Gastrocnemius medialis (tissue), 4 donors: ENCODE data around the gene MTOR. TPM values are rescaled to one million over a fixed set of nuclear protein-coding genes. Genes with fewer than 3 reads are reported as not detected.

Source experiments
- ATAC-seq, 2 donors: fragments of 150-250 bp; one replicate each; pipeline ENCODE4 v1.9.1; 2016
- DNase-seq, 2 donors: peaks; one replicate each; pipeline ENCODE4 v3.0.0-alpha.2; 2019
- H3K27ac ChIP-seq, 4 donors: fragments of 200-600 bp; sonication (generic); 1 replicate in 1 of 4; 2 replicates in 3 of 4; pipeline ENCODE4 v1.5.1; 2016 to 2018; ENCODE audit warnings: mild to moderate bottlenecking in 2 of 4, moderate library complexity in 1 of 4
- H3K27me3 ChIP-seq, 3 donors: fragments of 200-600 bp; sonication (generic) in 2 of 3; 1 replicate in 1 of 3; 2 replicates in 2 of 3; pipeline versions ENCODE4 v1.5.1 to v1.6.0; 2016 to 2019; ENCODE audit warnings: mild to moderate bottlenecking in 1 of 3, moderate library complexity in 1 of 3
- H3K36me3 ChIP-seq, 2 donors: fragments of 200-600 bp; sonication (generic) in 1 of 2; one replicate each; pipeline ENCODE4 v1.5.1; 2017 to 2018
- H3K4me1 ChIP-seq, 2 donors: fragments of 200-600 bp; sonication (generic) in 1 of 2; one replicate each; pipeline ENCODE4 v1.5.1; 2016 to 2017; ENCODE audit warnings: mild to moderate bottlenecking in 2 of 2
- H3K4me3 ChIP-seq, 4 donors: fragments of 200-600 bp; sonication (generic) in 3 of 4; 1 replicate in 1 of 4; 2 replicates in 3 of 4; pipeline ENCODE4 v1.5.1; 2016 to 2019; ENCODE audit warnings: mild to moderate bottlenecking in 2 of 4
- H3K9me3 ChIP-seq, 3 donors: fragments of 200-600 bp; sonication (generic) in 2 of 3; 1 replicate in 1 of 3; 2 replicates in 2 of 3; pipeline ENCODE4 v1.5.1; 2016 to 2019
- CTCF ChIP-seq, 5 experiments: fragments of 450-650 bp in 3 of 5; fragments of 200-600 bp in 2 of 5; sonication (generic) in 2 of 5; IDR thresholded peaks in 4 of 5; conservative IDR thresholded peaks in 1 of 5; 1 replicate in 4 of 5; 2 replicates in 1 of 5; pipeline ENCODE4 v1.5.1; 2016 to 2019; ENCODE audit warnings: antibody characterized with exemption in 5 of 5, mild to moderate bottlenecking in 3 of 5, moderate library complexity in 3 of 5
- POLR2A ChIP-seq, 2 donors: fragments of 450-650 bp; IDR thresholded peaks; one replicate each; pipeline ENCODE4 v1.6.1; 2017; ENCODE audit warnings: antibody characterized with exemption in 2 of 2, mild to moderate bottlenecking in 2 of 2, moderate library complexity in 2 of 2
- in situ Hi-C, 4 donors: fragments of 200-750 bp; cut with MboI; loops; one replicate each; pipeline versions ENCODE4 v1.15.0 to v1.8.0; 2017; ENCODE audit warnings: low sequenced_read_pairs in 4 of 4
- intact Hi-C: fragments of 100-400 bp; cut with DNase I; formaldehyde crosslinking; loops from one replicate; pipeline ENCODE4 v1.15.1; 2023; ENCODE audit warnings: low total_unique reads
- total RNA-seq, 4 donors: library from RNA; depleted of rRNA; stranded (reverse); fragments of >200 nt; gene quantifications; one replicate each; pipeline versions ENCODE4 v1.1.0 to v1.2.3, GENCODE V29; 2016

Gene MTOR
- total RNA-seq, 4 donors from 2014 or later, result 40.7 to 66.3 (median 52.9) TPM

DNA sequence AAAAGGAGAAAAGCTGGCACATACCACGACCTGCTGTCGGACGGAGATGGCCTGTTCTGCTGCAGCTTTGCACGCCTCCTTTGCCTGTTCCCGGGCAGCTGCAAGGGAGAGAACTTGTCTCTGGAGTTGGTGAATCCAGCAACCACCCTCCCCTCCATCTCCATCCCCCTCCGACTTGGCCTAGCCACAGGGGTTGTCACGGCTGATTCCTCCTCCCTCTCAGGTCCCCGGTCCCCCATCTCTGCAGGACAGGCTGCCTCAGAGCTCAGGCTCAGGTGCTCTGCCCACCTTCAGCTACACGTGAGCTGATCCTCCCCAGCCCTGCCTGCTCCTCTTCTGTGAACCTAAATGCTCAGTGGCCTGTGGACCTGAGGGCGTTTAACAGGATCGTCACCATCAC, 191.5 kb downstream of the MTOR start:
- Histone ChIP-seq H3K36me3 (peaks cover 3 to 98% of the 10 kb centered on the region in 2 donors), H3K4me3 (no peak overlapping the region), H3K27ac (no peak overlapping the region), H3K9me3 (no peaks in the 10 kb centered on the region), H3K27me3 (no peaks in the 10 kb centered on the region), H3K4me1 (no peaks in the 10 kb centered on the region)
- intact Hi-C loops (no loop called here), in situ Hi-C loops (no loop called here)
- DNase-seq (no peak), ATAC-seq (no peak)
- TF ChIP-seq POLR2A (IDR thresholded peaks at IDR 0.05) (no peak), CTCF (IDR thresholded peaks at IDR 0.05 in 4 of 5, conservative IDR thresholded peaks at IDR 0.05 in 1 of 5) (no peak)

DNA sequence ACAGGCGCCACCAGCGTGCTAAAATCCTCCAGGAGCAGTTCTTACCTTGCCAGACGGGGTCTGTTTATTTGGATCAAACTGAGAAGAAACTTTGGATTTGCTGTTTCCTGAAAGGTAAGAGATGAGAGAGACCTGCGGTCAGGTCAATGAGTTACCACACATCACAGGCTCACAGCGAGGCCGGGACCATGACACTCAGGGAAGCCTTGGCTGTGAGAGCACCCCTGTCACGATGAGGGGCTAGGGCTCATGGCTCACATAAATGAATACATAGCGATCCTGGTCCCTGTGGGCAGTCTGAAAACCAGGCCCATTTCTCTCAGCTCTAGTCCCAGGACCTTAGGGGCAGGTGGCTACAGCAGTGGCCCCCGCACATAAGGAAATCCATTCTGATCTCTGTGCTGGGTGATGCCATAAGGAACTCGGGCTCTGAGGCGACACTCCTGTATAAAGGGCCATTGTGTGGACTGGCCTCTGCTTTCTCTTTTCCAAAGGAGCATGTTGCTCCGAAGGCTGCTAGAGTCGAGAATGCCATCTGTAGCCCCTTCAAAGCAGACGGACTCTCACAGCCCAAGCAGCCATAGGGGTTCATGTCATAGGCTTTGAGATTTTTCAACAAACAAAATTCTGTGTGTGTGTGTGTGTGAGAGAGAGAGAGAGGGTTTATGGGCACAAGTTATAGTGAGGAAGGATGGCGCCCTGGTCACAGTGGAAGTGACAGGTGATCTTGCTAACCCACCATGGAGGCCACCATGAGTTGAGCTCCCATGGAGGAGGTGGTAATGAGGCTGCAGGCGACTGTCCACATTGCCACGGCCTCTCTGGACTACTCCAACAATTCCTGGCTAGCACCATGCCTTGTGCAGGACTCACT, 193.5 kb downstream of the MTOR start:
- Histone ChIP-seq H3K36me3 (peaks cover 3 to 91% of the 10 kb centered on the region in 2 donors), H3K4me3 (no peak overlapping the region), H3K27ac (no peak overlapping the region), H3K4me1 (no peaks in the 10 kb centered on the region), H3K27me3 (no peaks in the 10 kb centered on the region), H3K9me3 (no peaks in the 10 kb centered on the region)
- DNase-seq (no peak), ATAC-seq (no peak)
- TF ChIP-seq POLR2A (IDR thresholded peaks at IDR 0.05) (no peak), CTCF (IDR thresholded peaks at IDR 0.05 in 4 of 5, conservative IDR thresholded peaks at IDR 0.05 in 1 of 5) (no peak)
- intact Hi-C loops (no loop called here), in situ Hi-C loops (no loop called here)

GRCh38 chr1:11067716-11068599, 194.4 kb downstream of the MTOR start:
- Histone ChIP-seq H3K9me3 (no peaks in the 10 kb centered on the region), H3K27ac (no peak overlapping the region), H3K36me3 (peaks cover 3 to 82% of the 10 kb centered on the region in 2 donors), H3K4me3 (no peak overlapping the region), H3K4me1 (no peaks in the 10 kb centered on the region), H3K27me3 (no peaks in the 10 kb centered on the region)
- in situ Hi-C loops (no loop called here), intact Hi-C loops (no loop called here)
- TF ChIP-seq POLR2A (IDR thresholded peaks at IDR 0.05) (no peak), CTCF (IDR thresholded peaks at IDR 0.05 in 4 of 5, conservative IDR thresholded peaks at IDR 0.05 in 1 of 5) (no peak)
- no peak for ATAC-seq
- DNase-seq, result no peak

- Histone ChIP-seq H3K4me1 (peaks cover 6 to 9% of the 10 kb centered on the region in 2 donors), H3K9me3 (no peaks in the 10 kb centered on the region), H3K4me3 (no peak overlapping the region), H3K27me3 (no peaks in the 10 kb centered on the region), H3K36me3 (peaks cover 0 to 60% of the 10 kb centered on the region in 2 donors), H3K27ac (no peak overlapping the region)
- ATAC-seq, result no peak
- no peak for TF ChIP-seq CTCF (IDR thresholded peaks at IDR 0.05 in 4 of 5, conservative IDR thresholded peaks at IDR 0.05 in 1 of 5)
- TF ChIP-seq POLR2A (IDR thresholded peaks at IDR 0.05), result no peak
- DNase-seq, result no peak
- intact Hi-C loops (no loop called here), in situ Hi-C loops (no loop called here)
These were observed 196.6 kb downstream of the MTOR start for GRCh38 chr1:11065796-11066195.
